OCI-M2 (cell line): ENCODE results near the gene PPP2R2D.
"Not testable (repeated sequence)": the region's sequence is repeated elsewhere in the genome, so short reads cannot be mapped to it uniquely, and the experiment has no call there.

Experiments used
- DNase-seq: peaks from one replicate; lab custom pipeline; 2025; ENCODE audit not compliant: unreplicated experiment; lab: John Stamatoyannopoulos, UW

The PPP2R2D gene

GRCh38 chr10:131973160-131973951 is 72.5 kb downstream of the PPP2R2D start:
- DNase-seq = no peak

GRCh38 chr10:131974034-131974817 is 73.4 kb downstream of the PPP2R2D start:
- DNase-seq = no peak

- no peak for DNase-seq
Observed at GRCh38 chr10:131975003-131975402, 74.2 kb downstream of the PPP2R2D start.

- DNase-seq = no peak
Observed at GRCh38 chr10:131975796-131976195, 75.0 kb downstream of the PPP2R2D start.

GRCh38 chr10:131977323-131978096 is 76.7 kb downstream of the PPP2R2D start:
- no peak for DNase-seq

GRCh38 chr10:131978366-131978765 is 77.6 kb downstream of the PPP2R2D start:
- DNase-seq = no peak

- DNase-seq = no peak
Observed at GRCh38 chr10:131978851-131979250, 78.0 kb downstream of the PPP2R2D start.

- no peak for DNase-seq
Observed at GRCh38 chr10:131979336-131979735, 78.5 kb downstream of the PPP2R2D start.

GRCh38 chr10:131979821-131980270 is 79.0 kb downstream of the PPP2R2D start:
- no peak for DNase-seq

GRCh38 chr10:131980321-131980720 is 79.5 kb downstream of the PPP2R2D start:
- DNase-seq = no peak

- no peak for DNase-seq
Observed at GRCh38 chr10:131980761-131981428, 80.1 kb downstream of the PPP2R2D start.

GRCh38 chr10:131981429-131982184 is 80.8 kb downstream of the PPP2R2D start, which contains the start of gene BNIP3:
Gene BNIP3, minus strand, starts transcription at chr10:131981923. Its CDS starts 117 bp downstream, at chr10:131981806.
- peak; percentile 22 for DNase-seq

- DNase-seq = no peak
Observed at GRCh38 chr10:131982185-131982756, 81.5 kb downstream of the PPP2R2D start.

- no peak for DNase-seq
Observed at GRCh38 chr10:131982796-131983195, 82.0 kb downstream of the PPP2R2D start.

- no peak for DNase-seq
Observed at GRCh38 chr10:131983780-131984179, 83.0 kb downstream of the PPP2R2D start.

- DNase-seq = not testable (repeated sequence)
Observed at GRCh38 chr10:131986851-131987250, 86.0 kb downstream of the PPP2R2D start.

GRCh38 chr10:131987301-131987700 is 86.5 kb downstream of the PPP2R2D start:
- not testable (repeated sequence) for DNase-seq

GRCh38 chr10:131987786-131988185 is 87.0 kb downstream of the PPP2R2D start:
- not testable (repeated sequence) for DNase-seq

- no peak for DNase-seq
Observed at GRCh38 chr10:131991726-131992125, 90.9 kb downstream of the PPP2R2D start.

- DNase-seq = no peak
Observed at GRCh38 chr10:131993275-131993674, 92.5 kb downstream of the PPP2R2D start.
